ENCODE measurements around the gene TNFRSF14. TPM values are rescaled to one million over a fixed set of nuclear protein-coding genes. Genes with fewer than 3 reads are reported as not detected.

Gene TNFRSF14
- total and polyA plus RNA-seq, 2 donors (not counting 1 experiment from before 2014, with no cell fraction given) = 239 to 427 TPM

- Histone ChIP-seq H3K79me2 (ENCODE audit: control insufficient read depth, insufficient read depth, low read length) (peaks cover 12% of the 10 kb centered on the region), H3K27me3 (replicated peaks in 1 of 4; ENCODE audit: control extremely low read depth in 1 of 4, control insufficient read depth in 3 of 4, insufficient read depth in 4 of 4, low read length in 3 of 4) (no peaks in the 10 kb centered on the region), H3K27ac (ENCODE audit: low read length in 2 of 2) (peak overlapping the region; percentile 98 to 99), H3K4me3 (ENCODE audit: control extremely low read depth in 1 of 5, extremely low read depth in 1 of 5, insufficient read depth in 1 of 5, low read depth in 2 of 5, low read length in 4 of 5) (peak overlapping the region; percentile 30 to 78 (median 73)), H3K4me2 (replicated peaks; ENCODE audit: low read depth, low read length, poor library complexity, severe bottlenecking) (peak overlapping the region; percentile 92), H3K9ac (ENCODE audit: low read length) (peak overlapping the region; percentile 87), H3K36me3 (replicated peaks in 1 of 2; ENCODE audit: control extremely low read depth in 1 of 2, control insufficient read depth in 1 of 2, extremely low read depth in 1 of 2, insufficient read depth in 2 of 2, low read length in 1 of 2) (peaks cover 0 to 5% of the 10 kb centered on the region in 2 experiments), H3K9me3 (ENCODE audit: control extremely low read depth in 1 of 3, control insufficient read depth in 2 of 3, insufficient read depth in 1 of 3, low read length in 2 of 3) (peaks cover 0 to 17% (median 3%) of the 10 kb centered on the region in 3 donors), H2AFZ (ENCODE audit: insufficient read depth, low read depth, low read length, poor library complexity, severe bottlenecking) (peak overlapping the region; percentile 43), H3K4me1 (ENCODE audit: control insufficient read depth in 2 of 2, insufficient read depth in 2 of 2, low read length in 2 of 2) (peaks cover 47 to 69% of the 10 kb centered on the region in 2 donors), H4K20me1 (ENCODE audit: control insufficient read depth, insufficient read depth, low read length, poor library complexity, severe bottlenecking) (no peaks in the 10 kb centered on the region)
- Mint-ChIP-seq H3K27ac (peak overlapping the region; percentile 99), H3K9me3 (ENCODE audit: insufficient read depth) (peaks cover 3% of the 10 kb centered on the region), H3K4me1 (peaks cover 52% of the 10 kb centered on the region), H3K4me3 (peak overlapping the region; percentile 95), H3K27me3 (no peaks in the 10 kb centered on the region)
- peak; percentile 69 for DNase-seq
- ChIA-PET CTCF (interaction anchor here (0.7 to 3.9 kb wide), 13 partner anchors 8 to 390 kb away, joined by 3 to 55 read pairs (median 7); partner anchors contain the start of genes FAAP20, HES5, PANK4 and TNFRSF14), POLR2A (interaction anchor here (0.6 to 4.4 kb wide), 11 partner anchors 8 to 193 kb away, joined by 3 to 88 read pairs (median 5); partner anchors contain the start of genes MORN1, PANK4, RER1 and TNFRSF14)
- intact Hi-C loops (cut with micrococcal nuclease) = loop anchor here (1.0 kb wide), 5 partner anchors 29 to 173 kb away; partner anchors contain the start of genes PANK4, PEX10 and TNFRSF14
- no peak for ATAC-seq (ENCODE audit: low read depth)
- TF ChIP-seq, protein P1, sequence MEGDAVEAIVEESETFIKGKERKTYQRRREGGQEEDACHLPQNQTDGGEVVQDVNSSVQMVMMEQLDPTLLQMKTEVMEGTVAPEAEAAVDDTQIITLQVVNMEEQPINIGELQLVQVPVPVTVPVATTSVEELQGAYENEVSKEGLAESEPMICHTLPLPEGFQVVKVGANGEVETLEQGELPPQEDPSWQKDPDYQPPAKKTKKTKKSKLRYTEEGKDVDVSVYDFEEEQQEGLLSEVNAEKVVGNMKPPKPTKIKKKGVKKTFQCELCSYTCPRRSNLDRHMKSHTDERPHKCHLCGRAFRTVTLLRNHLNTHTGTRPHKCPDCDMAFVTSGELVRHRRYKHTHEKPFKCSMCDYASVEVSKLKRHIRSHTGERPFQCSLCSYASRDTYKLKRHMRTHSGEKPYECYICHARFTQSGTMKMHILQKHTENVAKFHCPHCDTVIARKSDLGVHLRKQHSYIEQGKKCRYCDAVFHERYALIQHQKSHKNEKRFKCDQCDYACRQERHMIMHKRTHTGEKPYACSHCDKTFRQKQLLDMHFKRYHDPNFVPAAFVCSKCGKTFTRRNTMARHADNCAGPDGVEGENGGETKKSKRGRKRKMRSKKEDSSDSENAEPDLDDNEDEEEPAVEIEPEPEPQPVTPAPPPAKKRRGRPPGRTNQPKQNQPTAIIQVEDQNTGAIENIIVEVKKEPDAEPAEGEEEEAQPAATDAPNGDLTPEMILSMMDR (IDR thresholded peaks at IDR 0.05) = no peak
- no peak for TF ChIP-seq EZH2 (IDR thresholded peaks at IDR 0.05; ENCODE audit: borderline replicate concordance, insufficient read depth, low read depth, low read length, poor library complexity, severe bottlenecking)
- WGBS (ENCODE audit: insufficient coverage) = 11% methylated on average over 12 of the region's 12 CpGs
Measured at GRCh38 chr1:2584686-2585317, 28.6 kb downstream of the TNFRSF14 start.

Measured in B cell (primary cell).